Measurements from ENCODE around the gene PRKAR1B.

Gene PRKAR1B

DNA sequence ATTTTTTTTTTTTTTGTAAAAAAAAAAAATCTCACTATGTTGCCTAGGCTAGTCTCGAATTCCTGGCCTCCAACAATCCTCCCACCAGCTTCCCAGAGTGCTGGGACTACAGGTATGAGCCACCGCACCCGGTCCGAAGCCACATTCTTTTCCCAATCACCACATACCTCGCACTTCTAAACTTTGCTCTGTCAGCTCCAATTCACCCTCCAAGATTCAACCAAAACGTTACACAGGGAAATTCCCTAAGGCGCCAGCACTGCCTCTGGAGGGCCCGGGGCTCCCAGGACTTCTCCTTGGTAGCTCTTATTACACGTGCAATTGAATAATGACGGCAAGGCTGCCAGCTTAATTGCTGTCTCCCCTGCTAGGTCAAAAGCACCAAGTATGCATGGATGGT, 10.9 kb downstream of the PRKAR1B start:
- TF ChIP-seq ZSCAN23 (tag by site-specific recombination; IDR thresholded peaks at IDR 0.05) (no peak), ZBTB8A (tag by site-specific recombination; IDR thresholded peaks at IDR 0.05) (no peak), ZSCAN16 (tag by site-specific recombination; IDR thresholded peaks at IDR 0.05) (no peak)
- H3K4me3 ChIP-seq (ENCODE audit: low read depth, low read length) = no peak overlapping the region
- H3K27ac ChIP-seq (ENCODE audit: extremely low read depth, low read depth, low read length) = no peak overlapping the region
- ChIA-PET POLR2A (no interaction called here), CTCF (interaction anchor here (0.6 to 0.8 kb wide), 2 partner anchors 9 to 509 kb away, joined by 3 read pairs; no protein-coding TSS in a partner anchor)
- no peaks in the 10 kb centered on the region for H3K4me1 ChIP-seq (ENCODE audit: control insufficient read depth, insufficient read depth, low read length)
- H3K36me3 ChIP-seq (ENCODE audit: control insufficient read depth in 2 of 2, insufficient read depth in 1 of 2, low read length in 2 of 2) = no peaks in the 10 kb centered on the region
- no peaks in the 10 kb centered on the region for H3K9me3 ChIP-seq (ENCODE audit: control insufficient read depth, insufficient read depth, low read depth, low read length)

DNA sequence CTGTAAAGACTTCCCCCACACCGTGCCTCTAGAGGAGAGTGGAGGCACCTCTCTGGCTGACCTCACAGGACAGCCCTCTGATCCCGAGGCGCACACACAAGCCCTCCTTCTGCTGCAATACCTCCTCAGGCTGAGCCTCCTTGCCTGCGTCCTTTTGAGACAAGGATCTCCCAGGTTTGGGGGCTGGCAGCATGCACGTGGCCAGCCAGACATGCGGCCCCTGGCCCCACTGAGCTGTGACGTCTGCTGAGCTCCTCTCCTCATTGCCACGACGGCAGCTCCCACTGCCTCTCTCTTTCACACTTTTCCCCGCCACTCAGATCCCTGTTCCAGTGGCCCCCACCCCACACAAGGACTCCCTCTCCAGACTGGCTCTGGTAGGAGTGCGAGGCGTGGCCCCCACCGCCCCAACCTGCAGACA, 12.8 kb downstream of the PRKAR1B start:
- H3K27ac ChIP-seq (ENCODE audit: extremely low read depth, low read depth, low read length) = no peak overlapping the region
- no peaks in the 10 kb centered on the region for H3K9me3 ChIP-seq (ENCODE audit: control insufficient read depth, insufficient read depth, low read depth, low read length)
- H3K4me3 ChIP-seq (ENCODE audit: low read depth, low read length) = no peak overlapping the region
- TF ChIP-seq ZNF214 (tag by site-specific recombination; IDR thresholded peaks at IDR 0.05; ENCODE audit: borderline replicate concordance) = no peak
- TF ChIP-seq, protein P1, sequence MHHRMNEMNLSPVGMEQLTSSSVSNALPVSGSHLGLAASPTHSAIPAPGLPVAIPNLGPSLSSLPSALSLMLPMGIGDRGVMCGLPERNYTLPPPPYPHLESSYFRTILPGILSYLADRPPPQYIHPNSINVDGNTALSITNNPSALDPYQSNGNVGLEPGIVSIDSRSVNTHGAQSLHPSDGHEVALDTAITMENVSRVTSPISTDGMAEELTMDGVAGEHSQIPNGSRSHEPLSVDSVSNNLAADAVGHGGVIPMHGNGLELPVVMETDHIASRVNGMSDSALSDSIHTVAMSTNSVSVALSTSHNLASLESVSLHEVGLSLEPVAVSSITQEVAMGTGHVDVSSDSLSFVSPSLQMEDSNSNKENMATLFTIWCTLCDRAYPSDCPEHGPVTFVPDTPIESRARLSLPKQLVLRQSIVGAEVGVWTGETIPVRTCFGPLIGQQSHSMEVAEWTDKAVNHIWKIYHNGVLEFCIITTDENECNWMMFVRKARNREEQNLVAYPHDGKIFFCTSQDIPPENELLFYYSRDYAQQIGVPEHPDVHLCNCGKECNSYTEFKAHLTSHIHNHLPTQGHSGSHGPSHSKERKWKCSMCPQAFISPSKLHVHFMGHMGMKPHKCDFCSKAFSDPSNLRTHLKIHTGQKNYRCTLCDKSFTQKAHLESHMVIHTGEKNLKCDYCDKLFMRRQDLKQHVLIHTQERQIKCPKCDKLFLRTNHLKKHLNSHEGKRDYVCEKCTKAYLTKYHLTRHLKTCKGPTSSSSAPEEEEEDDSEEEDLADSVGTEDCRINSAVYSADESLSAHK (tag by site-specific recombination; IDR thresholded peaks at IDR 0.05) = no peak
- no peak for TF ChIP-seq KLF16 (tag by site-specific recombination; IDR thresholded peaks at IDR 0.05)
- no peak for TF ChIP-seq ZFP69B (tag by site-specific recombination; IDR thresholded peaks at IDR 0.05)
- TF ChIP-seq ZNF621 (tag by site-specific recombination; IDR thresholded peaks at IDR 0.05) = no peak
- POLR2A ChIA-PET = no interaction called here
- no peaks in the 10 kb centered on the region for H3K4me1 ChIP-seq (ENCODE audit: control insufficient read depth, insufficient read depth, low read length)
- CTCF ChIA-PET = no interaction called here
- H3K36me3 ChIP-seq (ENCODE audit: control insufficient read depth in 2 of 2, insufficient read depth in 1 of 2, low read length in 2 of 2) = no peaks in the 10 kb centered on the region

DNA sequence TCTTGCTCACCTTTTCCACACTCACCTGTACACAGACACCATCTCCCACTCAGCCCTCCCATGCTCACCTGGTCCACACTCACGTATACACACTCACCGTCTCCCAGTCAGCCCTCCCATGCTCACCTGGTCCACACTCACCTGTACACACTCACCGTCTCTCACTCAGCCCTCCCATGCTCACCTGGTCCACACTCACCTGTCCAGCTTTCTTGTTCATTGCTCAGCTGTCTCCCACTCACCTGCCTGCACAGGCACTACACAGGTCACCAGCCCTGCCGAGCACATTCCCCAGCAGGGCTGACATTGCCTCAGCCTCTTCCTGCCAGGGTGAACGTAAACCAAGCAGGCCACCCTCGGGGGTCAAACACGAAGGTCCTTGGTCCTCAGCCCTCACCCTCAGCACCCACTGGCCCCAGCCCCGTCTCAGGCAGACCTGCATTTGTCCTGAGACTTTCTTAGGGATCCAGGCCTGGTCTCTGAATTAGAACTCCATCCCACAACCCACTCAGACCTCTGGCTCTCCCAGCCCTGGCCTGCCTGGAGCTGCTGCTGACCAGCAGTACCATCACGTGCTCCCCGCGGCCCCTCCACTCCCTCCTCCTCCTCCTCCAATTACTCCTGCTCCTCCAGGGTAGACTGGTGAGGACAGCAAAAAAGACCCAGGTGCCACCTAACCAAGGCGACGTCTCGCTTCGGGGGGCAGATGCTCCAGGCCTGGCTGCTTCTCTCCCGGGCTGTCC, 13.4 kb downstream of the PRKAR1B start:
- Histone ChIP-seq H3K9me3 (ENCODE audit: control insufficient read depth, insufficient read depth, low read depth, low read length) (no peaks in the 10 kb centered on the region), H3K36me3 (ENCODE audit: control insufficient read depth in 2 of 2, insufficient read depth in 1 of 2, low read length in 2 of 2) (no peaks in the 10 kb centered on the region), H3K4me3 (ENCODE audit: low read depth, low read length) (no peak overlapping the region), H3K4me1 (ENCODE audit: control insufficient read depth, insufficient read depth, low read length) (no peaks in the 10 kb centered on the region), H3K27ac (ENCODE audit: extremely low read depth, low read depth, low read length) (no peak overlapping the region)
- POLR2A ChIA-PET = no interaction called here
- CTCF ChIA-PET = no interaction called here
- TF ChIP-seq SP2 (tag by site-specific recombination; IDR thresholded peaks at IDR 0.05) (no peak), ZEB2 (tag by site-specific recombination; IDR thresholded peaks at IDR 0.05) (peak; percentile 77)
- TF ChIP-seq, protein P2, sequence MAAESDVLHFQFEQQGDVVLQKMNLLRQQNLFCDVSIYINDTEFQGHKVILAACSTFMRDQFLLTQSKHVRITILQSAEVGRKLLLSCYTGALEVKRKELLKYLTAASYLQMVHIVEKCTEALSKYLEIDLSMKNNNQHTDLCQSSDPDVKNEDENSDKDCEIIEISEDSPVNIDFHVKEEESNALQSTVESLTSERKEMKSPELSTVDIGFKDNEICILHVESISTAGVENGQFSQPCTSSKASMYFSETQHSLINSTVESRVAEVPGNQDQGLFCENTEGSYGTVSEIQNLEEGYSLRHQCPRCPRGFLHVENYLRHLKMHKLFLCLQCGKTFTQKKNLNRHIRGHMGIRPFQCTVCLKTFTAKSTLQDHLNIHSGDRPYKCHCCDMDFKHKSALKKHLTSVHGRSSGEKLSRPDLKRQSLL (tag by site-specific recombination; IDR thresholded peaks at IDR 0.05) = no peak

DNA sequence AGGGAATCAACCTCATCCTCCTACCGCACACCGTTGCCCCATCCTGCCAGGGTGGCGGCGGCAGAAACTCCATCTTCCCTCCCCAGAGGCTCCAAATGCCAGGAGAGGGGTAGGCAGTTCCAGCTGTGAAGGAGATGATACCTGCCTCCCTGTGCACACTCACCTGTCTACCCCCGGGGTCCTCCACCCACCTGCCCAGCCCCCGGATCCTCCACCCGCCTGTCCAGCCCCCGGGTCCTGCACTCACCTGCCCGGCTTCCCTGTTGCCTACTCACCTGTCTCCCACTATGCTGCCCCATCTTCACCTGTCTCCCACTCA, 14.0 kb downstream of the PRKAR1B start:
- ChIA-PET CTCF (no interaction called here), POLR2A (no interaction called here)
- Histone ChIP-seq H3K36me3 (ENCODE audit: control insufficient read depth in 2 of 2, insufficient read depth in 1 of 2, low read length in 2 of 2) (no peaks in the 10 kb centered on the region), H3K4me1 (ENCODE audit: control insufficient read depth, insufficient read depth, low read length) (no peaks in the 10 kb centered on the region), H3K4me3 (ENCODE audit: low read depth, low read length) (no peak overlapping the region), H3K27ac (ENCODE audit: extremely low read depth, low read depth, low read length) (no peak overlapping the region), H3K9me3 (ENCODE audit: control insufficient read depth, insufficient read depth, low read depth, low read length) (no peaks in the 10 kb centered on the region)
- TF ChIP-seq, protein P3, sequence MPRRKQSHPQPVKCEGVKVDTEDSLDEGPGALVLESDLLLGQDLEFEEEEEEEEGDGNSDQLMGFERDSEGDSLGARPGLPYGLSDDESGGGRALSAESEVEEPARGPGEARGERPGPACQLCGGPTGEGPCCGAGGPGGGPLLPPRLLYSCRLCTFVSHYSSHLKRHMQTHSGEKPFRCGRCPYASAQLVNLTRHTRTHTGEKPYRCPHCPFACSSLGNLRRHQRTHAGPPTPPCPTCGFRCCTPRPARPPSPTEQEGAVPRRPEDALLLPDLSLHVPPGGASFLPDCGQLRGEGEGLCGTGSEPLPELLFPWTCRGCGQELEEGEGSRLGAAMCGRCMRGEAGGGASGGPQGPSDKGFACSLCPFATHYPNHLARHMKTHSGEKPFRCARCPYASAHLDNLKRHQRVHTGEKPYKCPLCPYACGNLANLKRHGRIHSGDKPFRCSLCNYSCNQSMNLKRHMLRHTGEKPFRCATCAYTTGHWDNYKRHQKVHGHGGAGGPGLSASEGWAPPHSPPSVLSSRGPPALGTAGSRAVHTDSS (tag by site-specific recombination; IDR thresholded peaks at IDR 0.05) = no peak
- TF ChIP-seq, protein P4, sequence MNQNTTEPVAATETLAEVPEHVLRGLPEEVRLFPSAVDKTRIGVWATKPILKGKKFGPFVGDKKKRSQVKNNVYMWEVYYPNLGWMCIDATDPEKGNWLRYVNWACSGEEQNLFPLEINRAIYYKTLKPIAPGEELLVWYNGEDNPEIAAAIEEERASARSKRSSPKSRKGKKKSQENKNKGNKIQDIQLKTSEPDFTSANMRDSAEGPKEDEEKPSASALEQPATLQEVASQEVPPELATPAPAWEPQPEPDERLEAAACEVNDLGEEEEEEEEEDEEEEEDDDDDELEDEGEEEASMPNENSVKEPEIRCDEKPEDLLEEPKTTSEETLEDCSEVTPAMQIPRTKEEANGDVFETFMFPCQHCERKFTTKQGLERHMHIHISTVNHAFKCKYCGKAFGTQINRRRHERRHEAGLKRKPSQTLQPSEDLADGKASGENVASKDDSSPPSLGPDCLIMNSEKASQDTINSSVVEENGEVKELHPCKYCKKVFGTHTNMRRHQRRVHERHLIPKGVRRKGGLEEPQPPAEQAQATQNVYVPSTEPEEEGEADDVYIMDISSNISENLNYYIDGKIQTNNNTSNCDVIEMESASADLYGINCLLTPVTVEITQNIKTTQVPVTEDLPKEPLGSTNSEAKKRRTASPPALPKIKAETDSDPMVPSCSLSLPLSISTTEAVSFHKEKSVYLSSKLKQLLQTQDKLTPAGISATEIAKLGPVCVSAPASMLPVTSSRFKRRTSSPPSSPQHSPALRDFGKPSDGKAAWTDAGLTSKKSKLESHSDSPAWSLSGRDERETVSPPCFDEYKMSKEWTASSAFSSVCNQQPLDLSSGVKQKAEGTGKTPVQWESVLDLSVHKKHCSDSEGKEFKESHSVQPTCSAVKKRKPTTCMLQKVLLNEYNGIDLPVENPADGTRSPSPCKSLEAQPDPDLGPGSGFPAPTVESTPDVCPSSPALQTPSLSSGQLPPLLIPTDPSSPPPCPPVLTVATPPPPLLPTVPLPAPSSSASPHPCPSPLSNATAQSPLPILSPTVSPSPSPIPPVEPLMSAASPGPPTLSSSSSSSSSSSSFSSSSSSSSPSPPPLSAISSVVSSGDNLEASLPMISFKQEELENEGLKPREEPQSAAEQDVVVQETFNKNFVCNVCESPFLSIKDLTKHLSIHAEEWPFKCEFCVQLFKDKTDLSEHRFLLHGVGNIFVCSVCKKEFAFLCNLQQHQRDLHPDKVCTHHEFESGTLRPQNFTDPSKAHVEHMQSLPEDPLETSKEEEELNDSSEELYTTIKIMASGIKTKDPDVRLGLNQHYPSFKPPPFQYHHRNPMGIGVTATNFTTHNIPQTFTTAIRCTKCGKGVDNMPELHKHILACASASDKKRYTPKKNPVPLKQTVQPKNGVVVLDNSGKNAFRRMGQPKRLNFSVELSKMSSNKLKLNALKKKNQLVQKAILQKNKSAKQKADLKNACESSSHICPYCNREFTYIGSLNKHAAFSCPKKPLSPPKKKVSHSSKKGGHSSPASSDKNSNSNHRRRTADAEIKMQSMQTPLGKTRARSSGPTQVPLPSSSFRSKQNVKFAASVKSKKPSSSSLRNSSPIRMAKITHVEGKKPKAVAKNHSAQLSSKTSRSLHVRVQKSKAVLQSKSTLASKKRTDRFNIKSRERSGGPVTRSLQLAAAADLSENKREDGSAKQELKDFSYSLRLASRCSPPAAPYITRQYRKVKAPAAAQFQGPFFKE (tag by site-specific recombination; IDR thresholded peaks at IDR 0.05; ENCODE audit: borderline replicate concordance) = no peak
- TF ChIP-seq, protein P5, sequence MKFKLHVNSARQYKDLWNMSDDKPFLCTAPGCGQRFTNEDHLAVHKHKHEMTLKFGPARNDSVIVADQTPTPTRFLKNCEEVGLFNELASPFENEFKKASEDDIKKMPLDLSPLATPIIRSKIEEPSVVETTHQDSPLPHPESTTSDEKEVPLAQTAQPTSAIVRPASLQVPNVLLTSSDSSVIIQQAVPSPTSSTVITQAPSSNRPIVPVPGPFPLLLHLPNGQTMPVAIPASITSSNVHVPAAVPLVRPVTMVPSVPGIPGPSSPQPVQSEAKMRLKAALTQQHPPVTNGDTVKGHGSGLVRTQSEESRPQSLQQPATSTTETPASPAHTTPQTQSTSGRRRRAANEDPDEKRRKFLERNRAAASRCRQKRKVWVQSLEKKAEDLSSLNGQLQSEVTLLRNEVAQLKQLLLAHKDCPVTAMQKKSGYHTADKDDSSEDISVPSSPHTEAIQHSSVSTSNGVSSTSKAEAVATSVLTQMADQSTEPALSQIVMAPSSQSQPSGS (tag by site-specific recombination; IDR thresholded peaks at IDR 0.05; ENCODE audit: low read depth) = no peak
- no peak for TF ChIP-seq MZF1 (tag by site-specific recombination; IDR thresholded peaks at IDR 0.05; ENCODE audit: borderline replicate concordance)
